Transverse colon (tissue), 4 donors: Measurements from ENCODE around the gene IL23A. TPM values are rescaled to one million over a fixed set of nuclear protein-coding genes. Genes with fewer than 3 reads are reported as not detected.

Source experiments
- DNase-seq: peaks from one replicate; pipeline ENCODE4 v3.0.0-alpha.2; 2019
- H3K27ac ChIP-seq, 4 donors: fragments of 200-600 bp; sonication (generic); 2 replicates each; pipeline ENCODE4 v1.5.1; 2016 to 2018; ENCODE audit warnings: inconsistent platforms in 4 of 4
- H3K27me3 ChIP-seq: fragments of 200-600 bp; sonication (generic); 2 replicates; pipeline ENCODE4 v1.5.1; 2017; ENCODE audit warnings: inconsistent platforms
- H3K36me3 ChIP-seq, 4 donors: fragments of 200-600 bp; sonication (generic); 2 replicates each; pipeline ENCODE4 v1.5.1; 2017 to 2019; ENCODE audit warnings: inconsistent platforms in 4 of 4
- H3K4me1 ChIP-seq, 4 donors: fragments of 200-600 bp; sonication (generic); 2 replicates each; pipeline ENCODE4 v1.5.1; 2017 to 2020; ENCODE audit warnings: inconsistent platforms in 4 of 4
- H3K4me3 ChIP-seq, 4 donors: fragments of 200-600 bp; sonication (generic); 1 replicate in 1 of 4; 2 replicates in 3 of 4; pipeline versions ENCODE4 v1.5.1 to v1.6.1; 2017 to 2019; ENCODE audit warnings: inconsistent platforms in 4 of 4
- H3K9me3 ChIP-seq, 2 donors: fragments of 200-600 bp; sonication (generic); 2 replicates each; pipeline ENCODE4 v1.5.1; 2017 to 2019; ENCODE audit warnings: inconsistent platforms in 2 of 2
- EP300 ChIP-seq: sonication (generic); formaldehyde crosslinking; IDR thresholded peaks from one replicate; pipeline ENCODE4 v1.6.1; 2017; ENCODE audit warnings: antibody characterized with exemption, low read depth
- POLR2A ChIP-seq: fragments of 450-650 bp; IDR thresholded peaks from one replicate; pipeline ENCODE4 v1.6.1; 2016; ENCODE audit warnings: antibody characterized with exemption, mild to moderate bottlenecking, moderate library complexity
- POLR2AphosphoS5 ChIP-seq, 3 donors: sonication (generic); formaldehyde crosslinking; IDR thresholded peaks; one replicate each; pipeline ENCODE4 v1.6.1; 2016; ENCODE audit warnings: antibody characterized with exemption in 3 of 3
- WGBS, 2 donors: methylation state at CpG; one replicate each; pipeline ENCODE4 v1.1.5; 2018; ENCODE audit warnings: low coverage in 1 of 2; 5-methylcytosine and 5-hydroxymethylcytosine counted together
- in situ Hi-C, 4 donors: fragments of 200-750 bp; cut with MboI; loops; one replicate each; pipeline versions ENCODE4 v1.15.0 to v1.15.1; 2017; ENCODE audit warnings: low sequenced_read_pairs in 3 of 4, low pct_ligation_motif_present in 1 of 4, low pct_unique_long_range_greater_than_20kb in 1 of 4
- intact Hi-C: fragments of 100-400 bp; cut with DNase I; formaldehyde crosslinking; loops from one replicate; pipeline ENCODE4 v1.15.1; 2023; ENCODE audit warnings: low total_unique reads
- total RNA-seq, 4 donors: library from RNA; depleted of rRNA; stranded (reverse); fragments of >200 nt; gene quantifications; one replicate each; pipeline ENCODE4 v1.1.0, GENCODE V29; 2016
- TF ChIP-seq, protein P1 (sequence below), 5 experiments: fragments of 200-600 bp in 3 of 5; fragments of 450-650 bp in 2 of 5; sonication (generic) in 3 of 5; IDR thresholded peaks; 1 replicate in 2 of 5; 2 replicates in 3 of 5; pipeline ENCODE4 v1.5.1; 2016 to 2017; ENCODE audit warnings: antibody characterized with exemption in 5 of 5, inconsistent platforms in 3 of 5, mild to moderate bottlenecking in 2 of 5, moderate library complexity in 1 of 5

Gene IL23A
- total RNA-seq, 4 donors from 2014 or later = 1.3 TPM; not detected in 3

DNA sequence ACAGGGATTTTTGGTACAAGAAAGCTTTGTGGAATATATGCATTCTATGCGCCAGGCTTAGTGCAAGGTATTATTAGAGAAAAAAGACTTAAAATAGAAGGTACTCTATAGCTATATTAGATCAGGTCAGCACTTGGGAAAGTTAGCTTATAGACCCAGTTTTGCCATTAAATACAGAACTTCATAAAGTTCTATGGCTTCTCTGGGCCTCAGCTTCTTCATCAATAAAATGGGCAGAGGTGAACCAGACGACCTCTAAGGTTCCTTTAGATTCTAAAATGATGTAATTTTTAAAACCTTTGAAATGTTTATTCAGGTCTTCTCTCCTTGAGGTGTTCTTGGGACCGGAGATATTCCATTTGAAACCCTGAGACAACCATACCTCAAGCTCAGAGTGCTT, 30.0 kb upstream of the IL23A start:
- DNase-seq = no peak
- in situ Hi-C loops = no loop called here

DNA sequence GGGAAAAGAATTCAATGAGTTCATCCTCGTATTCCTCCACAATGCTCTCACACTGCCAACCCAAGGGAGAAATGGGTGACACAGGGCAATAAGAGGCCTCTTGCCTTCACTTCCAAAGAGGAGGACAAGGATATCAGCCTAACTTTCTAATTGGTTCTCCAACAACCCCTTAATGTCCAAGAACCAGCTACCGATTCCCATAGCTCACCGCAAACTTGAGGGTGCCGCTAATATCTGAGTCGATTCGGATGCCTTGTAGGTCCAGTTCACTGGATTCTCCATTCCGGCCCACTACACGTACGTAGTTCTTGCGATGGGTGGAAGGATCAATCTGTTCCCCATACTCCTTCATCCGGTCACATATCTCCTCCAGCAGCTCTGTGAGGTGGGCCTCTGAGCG, 27.7 kb upstream of the IL23A start:
- Histone ChIP-seq H3K36me3 (peaks cover 0 to 23% (median 2%) of the 10 kb centered on the region in 4 donors), H3K27ac (no peak overlapping the region), H3K9me3 (no peaks in the 10 kb centered on the region), H3K27me3 (no peaks in the 10 kb centered on the region), H3K4me3 (no peak overlapping the region), H3K4me1 (peaks cover 7 to 13% (median 10%) of the 10 kb centered on the region in 4 donors)
- intact Hi-C loops (no loop called here), in situ Hi-C loops (loop anchor here in 1 of 4 donors (10.0 kb wide), 1 partner anchor 154 kb away; the partner anchor contains the start of gene SPRYD4)
- DNase-seq = no peak
- TF ChIP-seq, protein P1, sequence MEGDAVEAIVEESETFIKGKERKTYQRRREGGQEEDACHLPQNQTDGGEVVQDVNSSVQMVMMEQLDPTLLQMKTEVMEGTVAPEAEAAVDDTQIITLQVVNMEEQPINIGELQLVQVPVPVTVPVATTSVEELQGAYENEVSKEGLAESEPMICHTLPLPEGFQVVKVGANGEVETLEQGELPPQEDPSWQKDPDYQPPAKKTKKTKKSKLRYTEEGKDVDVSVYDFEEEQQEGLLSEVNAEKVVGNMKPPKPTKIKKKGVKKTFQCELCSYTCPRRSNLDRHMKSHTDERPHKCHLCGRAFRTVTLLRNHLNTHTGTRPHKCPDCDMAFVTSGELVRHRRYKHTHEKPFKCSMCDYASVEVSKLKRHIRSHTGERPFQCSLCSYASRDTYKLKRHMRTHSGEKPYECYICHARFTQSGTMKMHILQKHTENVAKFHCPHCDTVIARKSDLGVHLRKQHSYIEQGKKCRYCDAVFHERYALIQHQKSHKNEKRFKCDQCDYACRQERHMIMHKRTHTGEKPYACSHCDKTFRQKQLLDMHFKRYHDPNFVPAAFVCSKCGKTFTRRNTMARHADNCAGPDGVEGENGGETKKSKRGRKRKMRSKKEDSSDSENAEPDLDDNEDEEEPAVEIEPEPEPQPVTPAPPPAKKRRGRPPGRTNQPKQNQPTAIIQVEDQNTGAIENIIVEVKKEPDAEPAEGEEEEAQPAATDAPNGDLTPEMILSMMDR (IDR thresholded peaks at IDR 0.05) = no peak
- no peak for TF ChIP-seq EP300
- no peak for TF ChIP-seq POLR2A
- TF ChIP-seq POLR2AphosphoS5 (IDR thresholded peaks at IDR 0.05) = no peak
- WGBS, 2 donors = 80 to 95% methylated on average over 1 to 12 of the region's 12 CpGs

More for the DNA sequence above, 30.0 kb upstream of the IL23A start:
- WGBS, 2 donors = 85 to 89% methylated on average over 3 of the region's 3 CpGs
- intact Hi-C loops = no loop called here
- no peaks in the 10 kb centered on the region for H3K27me3 ChIP-seq
- H3K4me3 ChIP-seq = no peak overlapping the region
- peaks cover 0 to 27% (median 2%) of the 10 kb centered on the region in 4 donors for H3K36me3 ChIP-seq
- no peaks in the 10 kb centered on the region for H3K4me1 ChIP-seq
- H3K9me3 ChIP-seq = no peaks in the 10 kb centered on the region
- TF ChIP-seq POLR2A (no peak), EP300 (no peak), POLR2AphosphoS5 (IDR thresholded peaks at IDR 0.05) (no peak)
- no peak overlapping the region for H3K27ac ChIP-seq

DNA sequence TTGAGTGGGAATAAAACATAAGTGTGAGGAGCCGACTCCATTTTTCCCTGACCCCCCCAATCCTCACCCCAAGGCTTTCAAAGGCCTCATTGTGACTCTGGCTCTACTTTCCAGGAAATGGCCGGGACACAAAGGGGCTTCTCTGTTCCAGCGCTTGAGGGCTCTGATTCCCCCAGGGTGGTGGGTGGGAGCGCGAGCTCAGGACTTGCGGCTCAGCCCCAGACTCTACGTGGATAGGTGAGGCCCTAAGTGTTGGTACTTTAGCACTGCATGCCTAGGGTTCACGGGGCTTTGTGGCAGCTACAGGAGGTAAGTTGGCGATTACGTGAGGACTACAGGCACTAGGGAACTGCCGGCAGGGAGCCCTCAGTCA, 23.4 kb upstream of the IL23A start:
- WGBS, 2 donors = 0% methylated on average over 11 of the region's 11 CpGs; no CpG with 5 or more reads in 1 of the 2 donors
- H3K27me3 ChIP-seq = no peaks in the 10 kb centered on the region
- H3K4me3 ChIP-seq = peak overlapping the region; percentile 76 to 92 (median 79)
- H3K9me3 ChIP-seq = no peaks in the 10 kb centered on the region
- peaks cover 13 to 17% (median 16%) of the 10 kb centered on the region in 4 donors for H3K4me1 ChIP-seq
- in situ Hi-C loops (loop anchor here in 1 of 4 donors (10.0 kb wide), 1 partner anchor 150 kb away; the partner anchor contains the start of gene SPRYD4), intact Hi-C loops (no loop called here)
- peaks cover 0 to 26% (median 0%) of the 10 kb centered on the region in 4 donors for H3K36me3 ChIP-seq
- TF ChIP-seq EP300 = no peak
- TF ChIP-seq POLR2A = no peak
- no peak for TF ChIP-seq POLR2AphosphoS5 (IDR thresholded peaks at IDR 0.05)
- TF ChIP-seq, protein P1 (IDR thresholded peaks at IDR 0.05) = no peak
- peak overlapping the region; percentile 91 to 97 (median 92) for H3K27ac ChIP-seq
- DNase-seq = peak; percentile 24

DNA sequence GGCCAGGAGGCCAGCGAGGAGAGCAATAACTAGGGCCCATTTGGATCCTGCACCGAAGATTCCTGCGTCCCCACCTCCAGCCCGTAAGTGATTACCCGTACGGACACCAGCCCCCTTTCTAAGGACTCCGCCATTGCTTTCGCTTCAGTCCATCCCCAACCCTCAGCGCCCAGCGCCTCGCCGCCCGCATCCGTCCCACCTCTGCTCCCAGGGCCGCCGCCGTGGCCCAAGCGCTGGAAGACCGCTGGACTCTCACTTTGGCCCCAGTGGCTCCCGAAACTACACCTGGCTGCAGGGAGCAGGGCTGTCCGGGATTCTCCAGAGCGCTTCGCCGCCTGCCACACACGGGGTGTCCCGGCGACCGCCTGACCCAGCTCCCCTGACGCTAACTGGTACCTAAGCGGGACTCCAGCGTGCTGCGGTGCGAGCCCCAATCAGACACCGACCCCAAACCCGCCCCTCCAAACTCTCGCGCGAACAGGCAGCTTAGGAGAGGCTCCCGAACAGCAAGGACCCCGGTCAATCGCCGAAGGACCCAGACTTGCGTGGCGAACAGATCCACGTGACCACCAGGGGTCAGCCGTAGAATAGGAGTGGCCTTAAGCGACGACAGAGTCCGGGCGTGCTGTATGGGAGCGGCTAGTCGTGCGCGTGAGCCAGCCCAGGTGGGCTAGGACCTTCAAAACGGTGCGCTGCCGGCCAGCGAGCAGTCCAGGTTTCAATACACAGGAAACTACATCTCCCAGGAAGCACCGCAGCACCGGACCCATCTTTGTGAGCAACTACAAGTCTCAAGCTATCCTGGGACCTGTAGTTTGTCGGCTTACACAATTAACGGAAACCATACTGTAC, 22.8 kb upstream of the IL23A start, which contains the start of gene CNPY2:
Gene CNPY2 (minus strand): TSS at position 367 of the 852 bp plus-strand sequence. CDS start 771 bp downstream, outside the sequence.
- intact Hi-C loops (no loop called here), in situ Hi-C loops (loop anchor here in 1 of 4 donors (10.0 kb wide), 1 partner anchor 149 kb away; the partner anchor contains the start of gene SPRYD4)
- 1% methylated on average over 51 of the region's 62 CpGs; no CpG with 5 or more reads in 1 of the 2 donors for WGBS, 2 donors
- Histone ChIP-seq H3K27me3 (no peaks in the 10 kb centered on the region), H3K4me1 (peaks cover 13 to 17% (median 16%) of the 10 kb centered on the region in 4 donors), H3K27ac (peak within 1 kb of the TSS; percentile 91 to 97 (median 92)), H3K9me3 (no peaks in the 10 kb centered on the region), H3K36me3 (peaks cover 0 to 27% (median 0%) of the 10 kb centered on the region in 4 donors), H3K4me3 (peak within 1 kb of the TSS; percentile 76 to 92 (median 79))
- DNase-seq = peak; percentile 96
- peak; percentile 27 for TF ChIP-seq EP300
- TF ChIP-seq POLR2A = peak; percentile 88
- TF ChIP-seq, protein P1 (IDR thresholded peaks at IDR 0.05) = peak in 3 of 5 experiments; percentile 17 to 34 (median 33)
- TF ChIP-seq POLR2AphosphoS5 (IDR thresholded peaks at IDR 0.05) = peak; percentile 82 to 86 (median 83)
